Measurements from ENCODE around the gene AFF4.

GRCh38 chr5:132876020-132876759 lies 87.2 kb downstream of the AFF4 start:
- TF ChIP-seq EZH2 (IDR thresholded peaks at IDR 0.05) (no peak), ATF3 (IDR thresholded peaks at IDR 0.05) (no peak), CTCF (IDR thresholded peaks at IDR 0.05 in 2 of 3, conservative IDR thresholded peaks at IDR 0.05 in 1 of 3; ENCODE audit: borderline replicate concordance in 1 of 3, insufficient read depth in 1 of 3, low read depth in 2 of 3, low read length in 2 of 3) (no peak), POLR2AphosphoS5 (IDR thresholded peaks at IDR 0.05; ENCODE audit: low read depth, low read length) (no peak), YY1 (IDR thresholded peaks at IDR 0.05; ENCODE audit: extremely low read depth, insufficient replicate concordance, low read depth, low read length) (no peak)
